ENCODE measurements around the gene BMAL1. TPM values are rescaled to one million over a fixed set of nuclear protein-coding genes. Genes with fewer than 3 reads are reported as not detected.

The BMAL1 gene
- total RNA-seq, 1 experiment from 2014 or later = 8.3 TPM

GRCh38 chr11:13297308-13297916 lies 19.8 kb downstream of the BMAL1 start (continued):
- TF ChIP-seq ZMAT4 (CRISPR knock-in tag; IDR thresholded peaks at IDR 0.05) (no peak), MLX (CRISPR knock-in tag; IDR thresholded peaks at IDR 0.05) (no peak), IRF1 (CRISPR knock-in tag; IDR thresholded peaks at IDR 0.05) (no peak), FOXK1 (CRISPR knock-in tag; IDR thresholded peaks at IDR 0.05) (no peak), GRHL2 (CRISPR knock-in tag; IDR thresholded peaks at IDR 0.05; ENCODE audit: insufficient replicate concordance, severe bottlenecking) (no peak), ATF3 (CRISPR knock-in tag; conservative IDR thresholded peaks at IDR 0.05) (no peak), ZNF416 (CRISPR knock-in tag; IDR thresholded peaks at IDR 0.05) (no peak), SOX15 (CRISPR knock-in tag; IDR thresholded peaks at IDR 0.05) (no peak), ZNF219 (CRISPR knock-in tag; IDR thresholded peaks at IDR 0.05; ENCODE audit: borderline replicate concordance) (no peak)

GRCh38 chr11:13297917-13298356 lies 20.3 kb downstream of the BMAL1 start:
- ChIA-PET POLR2A (no interaction called here), CTCF (interaction anchor here (0.9 to 1.1 kb wide), 2 partner anchors 37 to 56 kb away, joined by 3 to 5 read pairs; no protein-coding TSS in a partner anchor)
- no peak overlapping the region for H3K27ac Mint-ChIP-seq
- no peak for TF ChIP-seq ZNF281 (CRISPR knock-in tag; IDR thresholded peaks at IDR 0.05)
- TF ChIP-seq GABPB1 (CRISPR knock-in tag; IDR thresholded peaks at IDR 0.05) = 0 out of 2 replicates have a peak, but pooled peaks have one; percentile 35
- H3K36me3 Mint-ChIP-seq = no peaks in the 10 kb centered on the region
- H3K4me1 Mint-ChIP-seq = peaks cover 5% of the 10 kb centered on the region
- DNase-seq (ENCODE audit: low spot score) = no peak
- ATAC-seq = no peak
- H3K9me3 Mint-ChIP-seq = no peaks in the 10 kb centered on the region
- H3K4me3 Mint-ChIP-seq = no peak overlapping the region
- H3K27me3 Mint-ChIP-seq (ENCODE audit: low read depth) = no peaks in the 10 kb centered on the region

GRCh38 chr11:13298765-13299164 lies 21.2 kb downstream of the BMAL1 start:
- POLR2A ChIA-PET = no interaction called here

More at GRCh38 chr11:13298765-13299164, 21.2 kb downstream of the BMAL1 start:
- H3K36me3 Mint-ChIP-seq = no peaks in the 10 kb centered on the region
- no peak overlapping the region; the same call in 1 of the 2 replicates for H3K27ac Mint-ChIP-seq
- no peak overlapping the region for H3K4me3 Mint-ChIP-seq
- CTCF ChIA-PET = interaction anchor here (0.9 kb wide), 1 partner anchor 55 kb away, joined by 3 read pairs; no protein-coding TSS in a partner anchor
- peaks cover 4% of the 10 kb centered on the region; the same call in 1 of the 2 replicates for H3K4me1 Mint-ChIP-seq
- H3K9me3 Mint-ChIP-seq = no peaks in the 10 kb centered on the region
- ATAC-seq (no peak), DNase-seq (ENCODE audit: low spot score) (no peak)
- no peak for TF ChIP-seq PRDM15 (CRISPR knock-in tag; IDR thresholded peaks at IDR 0.05)
- TF ChIP-seq FOXP1 (CRISPR knock-in tag; IDR thresholded peaks at IDR 0.05; ENCODE audit: borderline replicate concordance) = no peak
- TF ChIP-seq RELA (CRISPR knock-in tag; IDR thresholded peaks at IDR 0.05; ENCODE audit: borderline replicate concordance) = no peak
- TF ChIP-seq ZNF121 (CRISPR knock-in tag; IDR thresholded peaks at IDR 0.05) = no peak
- no peak for TF ChIP-seq CDX4 (CRISPR knock-in tag; IDR thresholded peaks at IDR 0.05; ENCODE audit: borderline replicate concordance)
- TF ChIP-seq HMGA2 (CRISPR knock-in tag; IDR thresholded peaks at IDR 0.05) = no peak
- no peaks in the 10 kb centered on the region for H3K27me3 Mint-ChIP-seq (ENCODE audit: low read depth)

All from WTC11 (cell line).